NOMO-1 treated with DMSO at 0.1 percent for 48 hours (cell line): Measurements from ENCODE around the gene FETUB.

Experiments used
- DNase-seq: peaks from one replicate; lab custom pipeline; 2025; ENCODE audit not compliant: unreplicated experiment; lab: John Stamatoyannopoulos, UW

FETUB gene

DNA sequence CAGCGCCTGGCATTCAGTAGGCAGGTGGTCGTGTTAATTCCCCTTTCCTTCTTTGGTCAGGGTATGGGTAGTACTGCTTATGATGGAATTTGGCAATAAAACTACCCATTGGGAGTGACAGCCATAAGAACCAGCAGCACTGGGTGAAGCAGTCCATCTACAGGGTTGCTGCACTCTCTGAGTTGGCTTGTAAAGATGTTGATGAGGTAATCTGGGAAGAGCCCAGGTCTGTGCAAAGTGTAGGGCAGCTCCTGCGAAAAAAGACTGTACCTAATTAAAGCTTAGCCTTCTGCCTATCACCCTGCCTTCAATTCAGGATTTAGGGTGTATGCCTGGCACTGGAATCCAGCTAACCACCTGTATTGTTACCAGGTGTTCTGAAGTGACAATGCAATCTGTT is 4.7 kb upstream of the FETUB start:
- no peak for DNase-seq

DNA sequence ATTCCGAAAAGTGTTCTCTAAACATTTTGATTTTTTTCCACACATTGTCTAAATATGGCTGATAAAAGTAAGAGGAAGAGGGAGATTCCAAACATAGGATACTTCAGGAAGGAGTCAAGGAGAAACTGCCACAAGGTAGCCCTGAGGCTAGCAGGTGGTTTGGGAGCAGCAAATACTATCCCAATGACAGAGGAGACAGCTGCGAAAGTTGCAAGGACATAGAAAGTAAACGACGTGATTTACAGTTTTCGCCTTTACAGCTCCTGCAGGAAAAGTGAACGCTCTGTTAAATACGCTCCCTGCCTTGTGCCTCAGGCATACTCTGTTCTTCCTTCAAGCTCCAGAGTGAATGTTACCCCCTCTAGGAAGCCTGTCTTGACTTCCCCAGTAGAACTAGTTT is 3.7 kb upstream of the FETUB start:
- DNase-seq = no peak

DNA sequence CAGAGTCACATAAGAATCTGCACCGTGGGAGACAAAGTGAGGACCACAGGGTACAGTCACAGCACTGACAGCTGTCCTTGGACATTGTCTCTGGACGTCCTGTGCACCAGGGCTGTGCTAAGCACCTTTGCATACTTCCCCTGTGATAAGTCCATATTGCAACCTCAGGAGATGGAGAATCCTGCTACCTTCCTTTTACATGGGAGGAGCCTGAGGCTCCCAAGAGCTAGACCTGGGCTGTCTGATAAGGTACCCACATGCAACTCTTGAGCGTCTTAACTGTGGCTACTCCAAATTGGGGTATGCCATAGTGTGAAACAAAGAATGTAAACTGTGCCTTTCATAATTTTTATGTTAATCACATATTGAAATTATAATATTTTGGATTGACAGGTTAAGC is 2.5 kb upstream of the FETUB start:
- DNase-seq = no peak

DNA sequence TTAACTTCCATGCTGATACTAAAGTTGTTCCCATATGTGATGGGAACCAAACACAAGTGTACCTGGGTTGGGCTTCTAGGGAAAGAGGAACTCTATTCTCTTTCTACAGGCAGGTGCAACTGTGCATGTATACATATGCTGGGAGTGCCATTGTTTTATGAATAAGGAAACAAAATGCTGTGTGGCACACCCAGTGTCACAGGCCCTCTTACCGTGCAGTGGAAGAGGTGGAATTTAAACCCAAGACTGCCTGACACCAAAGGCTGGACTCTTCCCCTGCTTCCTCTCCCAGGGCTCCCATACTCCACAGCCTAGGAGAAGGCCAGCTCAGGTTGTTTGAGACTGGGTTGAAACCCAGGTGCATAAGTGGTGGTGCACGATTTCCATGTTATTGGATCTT is 1.9 kb upstream of the FETUB start:
- DNase-seq = no peak

DNA sequence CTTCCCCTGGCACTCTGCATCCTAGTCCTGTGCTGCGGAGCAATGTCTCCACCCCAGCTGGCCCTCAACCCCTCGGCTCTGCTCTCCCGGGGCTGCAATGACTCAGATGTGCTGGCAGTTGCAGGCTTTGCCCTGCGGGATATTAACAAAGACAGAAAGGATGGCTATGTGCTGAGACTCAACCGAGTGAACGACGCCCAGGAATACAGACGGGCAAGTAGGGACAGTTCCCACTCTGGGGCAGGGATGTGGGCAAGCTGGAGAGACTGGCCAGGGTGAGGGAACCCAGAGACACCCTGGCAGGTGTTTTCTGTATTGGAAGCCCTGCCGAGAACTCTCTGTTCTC is 247 bp downstream of the FETUB start:
- no peak for DNase-seq

DNA sequence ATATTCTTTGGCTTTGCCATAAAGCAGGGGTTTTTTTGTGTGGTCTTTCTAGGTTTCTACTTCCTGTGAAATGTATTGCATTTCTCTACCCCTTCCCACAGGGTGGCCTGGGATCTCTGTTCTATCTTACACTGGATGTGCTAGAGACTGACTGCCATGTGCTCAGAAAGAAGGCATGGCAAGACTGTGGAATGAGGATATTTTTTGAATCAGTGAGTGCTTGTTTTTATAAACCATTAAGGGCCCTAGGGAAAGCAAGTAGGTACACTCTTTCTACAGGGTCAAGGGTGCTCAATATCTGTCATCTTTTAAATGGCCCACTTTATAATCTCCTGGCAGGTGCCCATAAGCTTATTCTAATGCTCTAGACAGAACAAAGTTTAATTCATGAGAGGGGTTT is 730 bp downstream of the FETUB start:
- DNase-seq = no peak

DNA sequence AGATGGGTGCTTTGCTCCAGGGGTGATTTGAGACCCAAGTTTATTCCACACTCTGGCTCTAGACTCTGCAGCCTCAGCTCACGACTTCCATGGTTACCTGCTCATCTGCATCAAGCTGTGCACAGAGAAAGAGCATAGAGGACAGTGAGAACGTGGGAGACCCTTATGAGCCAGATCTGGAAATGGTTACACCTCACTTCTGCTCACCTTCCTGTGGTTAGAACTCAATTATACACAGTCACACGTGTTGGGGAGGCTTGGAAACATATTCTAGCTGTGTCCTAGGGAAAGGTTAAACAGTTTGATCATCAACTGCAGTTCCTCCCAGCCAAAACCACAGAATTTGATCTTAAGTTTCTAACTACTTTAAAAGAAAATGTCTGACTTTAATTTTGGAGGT is 1.8 kb downstream of the FETUB start:
- DNase-seq = no peak

DNA sequence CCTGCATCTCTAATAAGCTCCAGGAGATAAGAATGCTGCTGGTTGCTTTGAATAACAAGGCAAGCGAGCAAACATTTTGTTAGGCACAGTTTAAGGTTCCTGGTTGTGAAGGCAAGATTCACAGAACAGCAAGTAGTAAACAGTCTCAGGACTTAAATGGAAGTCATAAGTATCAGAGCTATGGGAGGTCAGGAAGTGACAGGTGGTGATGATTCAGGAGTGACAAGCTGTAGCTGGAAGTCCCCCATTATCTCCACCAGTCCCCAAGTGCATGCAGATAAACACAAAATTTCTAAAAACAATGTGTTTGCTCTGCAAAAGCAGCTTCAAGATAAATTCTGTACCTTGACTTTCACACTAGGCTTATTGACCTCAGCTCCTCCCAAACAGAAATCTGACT is 3.3 kb downstream of the FETUB start:
- no peak for DNase-seq

DNA sequence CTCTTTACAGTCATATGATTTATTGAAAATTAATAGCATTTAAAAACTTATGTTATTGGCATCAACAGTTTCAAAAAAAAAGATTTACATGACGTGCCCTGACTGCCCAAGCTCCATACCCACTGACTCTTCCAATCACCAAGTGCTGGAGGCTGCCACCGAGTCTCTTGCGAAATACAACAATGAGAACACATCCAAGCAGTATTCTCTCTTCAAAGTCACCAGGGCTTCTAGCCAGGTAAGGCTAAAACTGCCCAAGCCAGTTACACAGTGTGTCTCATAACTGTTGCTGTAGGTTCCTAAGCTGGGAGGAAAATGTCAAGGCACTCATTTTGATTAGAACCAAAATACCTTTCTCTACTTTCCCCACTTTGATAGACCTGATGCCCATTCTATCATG is 4.5 kb downstream of the FETUB start:
- no peak for DNase-seq

DNA sequence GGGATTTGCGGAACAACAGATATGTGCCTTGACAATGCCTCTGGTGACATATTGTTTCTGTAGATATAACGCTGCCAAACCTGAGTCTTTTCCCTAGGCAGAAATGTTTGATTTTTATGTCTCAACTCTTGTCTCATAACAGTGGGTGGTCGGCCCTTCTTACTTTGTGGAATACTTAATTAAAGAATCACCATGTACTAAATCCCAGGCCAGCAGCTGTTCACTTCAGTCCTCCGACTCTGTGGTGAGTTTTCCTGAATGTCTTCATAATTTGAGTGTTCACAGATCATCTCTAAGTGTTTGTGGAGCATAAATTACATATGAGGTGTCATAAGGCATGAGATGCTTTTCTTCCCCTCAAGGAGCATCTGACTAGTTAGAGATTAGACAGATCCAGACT is 5.9 kb downstream of the FETUB start:
- no peak for DNase-seq

DNA sequence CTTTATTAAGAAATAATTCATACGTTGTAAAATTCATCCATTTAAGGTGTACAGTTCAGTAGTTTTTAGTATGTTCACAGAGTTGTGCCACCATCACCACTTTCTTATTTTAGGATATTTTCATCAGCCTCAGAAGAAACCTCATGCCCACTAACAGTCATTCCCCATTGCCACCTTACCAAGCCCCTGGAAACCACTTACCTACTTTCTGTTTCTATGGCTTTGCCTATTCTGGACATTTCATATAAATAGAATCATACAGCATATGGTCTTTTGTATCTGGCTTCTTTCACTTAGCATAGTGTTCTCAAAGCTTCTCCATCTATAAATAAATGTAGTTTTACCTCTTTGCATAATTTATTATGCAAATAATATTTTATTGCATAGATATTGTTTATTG is 6.6 kb downstream of the FETUB start:
- no peak for DNase-seq

DNA sequence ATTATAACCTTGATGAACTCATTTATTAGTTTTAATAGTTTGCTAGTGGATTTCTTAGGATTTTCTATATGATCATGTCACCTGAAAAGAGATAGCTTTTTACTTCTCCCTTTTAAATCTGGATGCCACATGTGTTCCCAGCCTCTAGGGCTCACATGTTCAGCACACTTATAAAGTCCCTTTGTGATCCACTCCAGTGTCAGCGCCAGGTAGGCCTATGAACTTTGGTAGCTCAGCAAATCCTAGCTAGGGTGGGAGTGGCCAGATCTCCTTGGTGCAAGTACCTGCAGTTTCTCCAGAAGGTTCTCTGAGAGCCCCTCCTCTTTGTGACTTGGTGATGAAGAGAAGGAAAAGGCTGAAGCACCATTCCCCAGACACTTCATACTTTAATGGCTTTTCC is 8.7 kb downstream of the FETUB start:
- DNase-seq = no peak

DNA sequence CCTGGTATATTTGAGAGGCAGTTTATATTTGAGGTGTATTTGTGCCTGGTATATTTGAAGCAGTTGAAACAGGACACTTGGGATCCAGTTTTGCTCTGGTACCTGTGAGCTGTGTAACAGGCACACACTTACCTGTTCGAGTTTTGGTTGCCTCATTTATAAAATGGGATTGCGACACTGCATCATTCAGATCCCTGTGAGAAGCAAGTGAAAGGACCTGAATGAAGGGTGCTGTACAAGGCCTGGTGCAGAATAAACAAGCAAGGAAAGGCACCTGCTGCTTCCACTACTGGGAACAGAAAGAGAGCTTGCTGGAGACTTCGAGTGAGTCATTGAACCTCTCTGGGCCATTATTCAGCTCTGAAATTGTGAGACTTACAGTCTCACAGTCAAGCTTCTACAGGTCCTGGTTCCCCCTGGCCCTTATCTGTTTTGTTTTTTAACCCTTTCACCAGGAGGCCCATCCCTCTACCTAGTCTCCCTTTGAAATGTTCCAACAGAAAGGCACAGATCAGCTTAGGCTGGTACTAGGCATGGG is 11.5 kb downstream of the FETUB start:
- DNase-seq = no peak

DNA sequence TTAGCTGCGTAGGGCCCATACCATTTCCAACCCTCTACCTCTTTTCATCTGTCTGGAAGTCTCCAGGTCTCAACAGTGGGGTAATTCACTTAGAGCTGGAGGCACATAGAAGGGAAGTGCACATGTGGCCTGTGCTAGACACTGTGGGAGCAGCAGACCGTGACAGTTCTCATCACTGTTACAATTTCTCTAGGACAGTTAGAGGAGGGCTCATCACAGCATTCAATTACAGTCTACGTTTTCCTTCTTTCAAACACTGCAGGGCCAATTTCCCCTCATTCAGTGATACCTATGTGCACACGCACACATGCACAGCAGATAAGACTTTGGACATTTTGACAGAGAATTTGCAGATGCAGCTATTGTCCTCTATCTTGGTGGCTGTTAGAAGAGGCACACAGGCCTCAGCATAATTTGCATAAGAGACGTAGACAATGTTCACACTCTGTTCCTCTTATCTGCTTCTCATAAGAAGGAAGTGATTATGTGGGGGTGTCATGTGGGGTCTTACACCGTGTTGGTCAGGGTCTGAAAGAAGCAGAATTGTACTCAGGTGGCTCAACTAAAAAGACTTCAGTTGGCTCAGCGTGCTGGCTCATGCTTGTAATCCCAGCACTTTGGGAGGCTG is 13.0 kb downstream of the FETUB start:
- DNase-seq = no peak

DNA sequence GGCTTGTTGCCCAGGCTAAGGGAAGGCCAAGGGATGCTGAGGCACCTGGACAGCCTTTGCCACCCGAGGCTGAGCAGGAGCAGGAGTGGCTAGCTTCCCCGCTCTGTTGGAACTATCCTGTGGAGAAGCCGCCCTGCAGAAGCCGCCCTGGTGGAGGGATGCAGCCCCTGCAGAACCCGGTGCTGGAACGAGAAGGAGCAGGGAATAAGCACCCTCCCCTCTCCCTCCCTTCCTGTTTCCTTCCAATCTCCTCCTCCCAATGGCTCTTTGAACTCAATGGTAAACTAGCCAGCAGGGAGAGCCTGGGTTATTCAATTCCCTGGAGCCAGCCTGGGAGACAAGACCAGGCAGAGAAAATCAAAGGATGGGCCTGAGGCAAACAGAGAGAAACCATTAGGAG is 13.8 kb downstream of the FETUB start:
- DNase-seq = no peak

DNA sequence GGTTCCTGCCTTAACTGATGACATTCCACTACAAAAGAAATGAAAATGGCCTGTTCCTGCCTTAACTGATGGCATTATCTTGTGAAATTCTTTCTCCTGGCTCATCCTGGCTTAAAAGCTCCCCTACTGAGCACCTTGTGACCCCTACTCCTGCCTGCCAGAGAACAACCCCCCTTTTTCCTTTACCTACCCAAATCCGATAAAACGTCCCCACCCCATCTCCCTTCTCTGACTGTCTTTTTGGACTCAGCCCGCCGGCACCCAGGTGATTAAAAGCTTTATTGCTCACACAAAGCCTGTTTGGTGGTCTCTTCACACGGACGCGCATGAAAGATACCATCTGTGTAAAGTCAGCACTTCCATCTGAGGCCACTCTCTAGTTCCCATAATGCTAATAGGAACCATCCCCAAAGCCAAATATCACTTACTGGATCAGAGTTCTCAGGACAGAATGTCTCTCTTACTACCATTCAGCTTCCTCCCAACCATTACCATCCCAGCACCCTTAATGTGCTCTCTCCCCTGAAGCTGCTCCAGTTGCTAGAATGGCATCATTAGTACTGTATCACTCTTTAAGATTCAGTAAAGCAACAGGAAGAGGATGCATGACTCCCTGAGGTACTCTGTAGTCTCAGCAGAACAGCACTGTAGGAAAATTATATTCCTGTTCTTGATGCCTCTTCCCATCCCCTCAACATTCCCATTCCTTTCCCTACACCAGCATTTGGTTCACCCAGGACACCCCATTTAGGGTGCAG is 23.3 kb downstream of the FETUB start:
- no peak for DNase-seq

DNA sequence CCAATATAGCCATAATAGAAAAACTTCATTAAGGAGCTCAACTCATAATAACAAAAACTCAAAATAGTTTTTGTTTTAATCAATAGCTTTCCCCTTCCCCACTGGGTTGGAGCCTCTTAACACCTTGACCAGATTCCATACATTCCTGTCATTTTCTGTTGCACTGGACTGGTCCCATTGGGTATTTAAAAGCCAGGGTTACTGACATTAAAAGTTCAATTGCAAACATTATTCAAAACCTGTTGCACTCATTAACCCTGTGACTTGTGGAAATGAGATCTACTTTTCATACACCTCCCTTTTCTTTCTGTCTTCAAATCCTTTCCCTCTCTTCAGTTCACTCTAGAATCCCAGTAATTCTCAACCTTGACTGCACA is 23.9 kb downstream of the FETUB start:
- no peak for DNase-seq

DNA sequence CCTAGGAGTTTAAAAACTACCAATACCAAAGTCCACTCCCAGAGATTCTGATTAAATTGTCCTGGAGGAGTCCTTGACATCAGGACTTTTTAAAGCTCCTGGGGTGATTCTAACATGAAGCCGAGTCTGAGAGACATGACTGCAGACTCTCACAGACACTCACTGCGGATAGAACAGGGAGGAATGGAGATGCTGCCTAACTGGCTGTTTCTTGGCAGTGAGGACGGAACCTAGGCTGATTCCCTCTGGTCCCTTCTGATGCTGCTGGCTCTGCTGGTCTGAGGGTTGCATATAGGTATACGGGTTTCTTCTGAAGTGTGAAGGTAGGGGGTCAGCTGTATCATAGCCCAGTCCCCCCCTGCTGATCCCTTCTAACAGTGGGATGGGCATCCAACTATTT is 24.3 kb downstream of the FETUB start:
- DNase-seq = no peak

DNA sequence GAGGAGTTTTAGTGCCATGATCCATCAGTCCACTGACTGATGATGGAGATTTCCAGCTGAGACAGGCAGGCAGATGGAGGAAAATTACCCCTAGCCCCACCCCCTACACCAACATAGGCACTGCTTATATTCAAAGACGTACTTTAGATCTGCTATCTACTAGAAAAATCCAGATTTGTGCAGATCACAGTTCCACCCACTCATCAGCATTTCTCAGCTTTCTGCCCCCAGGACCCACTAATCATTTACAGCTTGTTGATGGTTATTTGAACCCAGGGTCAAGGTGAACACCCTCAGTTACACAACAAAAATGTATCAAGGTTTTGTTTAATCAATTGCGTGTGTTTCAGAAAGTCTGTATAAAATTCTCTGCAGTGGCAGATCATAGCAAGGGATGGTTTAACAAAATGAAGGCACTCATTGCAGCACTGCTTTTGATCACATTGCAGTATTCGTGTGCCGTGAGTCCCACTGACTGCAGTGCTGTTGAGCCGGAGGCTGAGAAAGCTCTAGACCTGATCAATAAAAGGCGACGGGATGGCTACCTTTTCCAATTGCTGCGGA is 25.5 kb downstream of the FETUB start, which contains the start of gene HRG:
HRG (plus strand) TSS at position 390 of the 564 bp plus-strand sequence; CDS start at position 408, 18 bp downstream.
- DNase-seq = no peak

DNA sequence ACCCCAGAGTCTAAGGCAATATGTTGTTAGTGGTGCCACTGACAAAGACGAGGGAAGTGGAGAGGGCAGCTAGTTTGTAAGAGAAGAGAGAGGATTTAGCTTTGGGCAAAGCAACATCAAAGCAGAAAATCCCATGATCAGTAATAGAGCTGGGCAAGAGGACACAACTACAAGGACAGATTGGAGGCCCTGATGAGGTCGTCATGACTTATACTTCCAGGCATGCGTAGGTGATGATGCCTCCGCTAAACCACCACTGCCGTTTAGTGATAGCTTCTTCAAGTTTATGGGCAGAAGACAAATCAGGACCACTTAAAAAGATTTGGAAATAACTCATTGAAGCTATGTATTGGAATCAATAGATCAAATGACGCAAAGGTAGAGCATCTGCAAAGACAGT is 28.2 kb downstream of the FETUB start:
- no peak for DNase-seq

DNA sequence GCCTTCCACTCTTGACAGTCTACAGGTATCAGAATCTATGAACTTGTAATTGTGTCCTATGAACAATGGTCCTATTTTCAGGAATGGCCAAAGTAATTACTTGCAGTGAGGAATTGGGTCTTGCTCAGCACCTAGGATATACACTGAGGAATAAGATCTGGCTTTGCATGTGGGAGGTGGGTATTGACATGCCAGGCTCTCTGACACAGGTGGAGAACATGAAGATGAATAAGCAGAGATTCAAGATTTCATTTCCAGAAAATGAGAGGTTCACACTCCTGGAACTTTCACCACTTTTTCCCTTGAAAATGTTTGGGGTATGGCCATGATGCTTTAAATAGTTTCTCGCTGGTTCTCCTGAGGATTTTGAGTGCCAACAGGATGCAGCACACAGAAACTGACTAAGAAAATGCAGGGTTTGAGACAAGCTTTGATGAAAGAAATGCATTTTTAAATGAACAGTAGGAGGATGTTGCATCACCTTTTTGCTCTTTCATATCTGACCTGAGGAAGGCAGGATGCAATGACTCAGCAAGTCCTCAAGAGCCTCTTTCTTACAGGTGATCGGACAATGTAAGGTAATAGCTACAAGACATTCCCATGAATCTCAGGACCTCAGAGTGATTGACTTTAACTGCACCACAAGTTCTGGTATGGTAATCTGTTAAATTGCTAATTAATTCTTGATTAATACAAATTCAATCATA is 29.3 kb downstream of the FETUB start:
- DNase-seq = no peak

DNA sequence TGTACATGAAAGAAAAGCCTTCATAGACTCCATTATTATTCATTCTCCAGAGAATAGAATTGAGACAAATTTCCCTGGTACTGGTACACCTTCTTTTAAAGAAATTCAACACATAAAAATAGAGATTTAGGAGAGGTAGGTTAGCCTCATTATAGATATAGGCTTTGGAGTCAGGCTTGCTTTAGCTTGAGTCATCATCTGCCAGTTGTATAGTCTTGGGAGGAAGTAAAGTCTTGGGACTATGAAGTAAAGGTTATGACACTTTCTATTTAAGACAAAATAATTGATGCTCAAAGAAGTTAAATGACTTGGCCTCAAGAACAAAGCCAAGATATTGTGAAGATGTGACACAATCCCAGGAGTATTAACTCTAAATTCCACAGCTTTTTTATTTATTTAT is 30.0 kb downstream of the FETUB start:
- peak; percentile 4 for DNase-seq
